ENCODE data around the gene SNTB2.

SNTB2 gene

GRCh38 chr16:69191136-69191535 lies 4.2 kb downstream of the SNTB2 start:
- no peak overlapping the region for H3K4me3 ChIP-seq (ENCODE audit: low read depth, low read length)
- TF ChIP-seq, protein P1, sequence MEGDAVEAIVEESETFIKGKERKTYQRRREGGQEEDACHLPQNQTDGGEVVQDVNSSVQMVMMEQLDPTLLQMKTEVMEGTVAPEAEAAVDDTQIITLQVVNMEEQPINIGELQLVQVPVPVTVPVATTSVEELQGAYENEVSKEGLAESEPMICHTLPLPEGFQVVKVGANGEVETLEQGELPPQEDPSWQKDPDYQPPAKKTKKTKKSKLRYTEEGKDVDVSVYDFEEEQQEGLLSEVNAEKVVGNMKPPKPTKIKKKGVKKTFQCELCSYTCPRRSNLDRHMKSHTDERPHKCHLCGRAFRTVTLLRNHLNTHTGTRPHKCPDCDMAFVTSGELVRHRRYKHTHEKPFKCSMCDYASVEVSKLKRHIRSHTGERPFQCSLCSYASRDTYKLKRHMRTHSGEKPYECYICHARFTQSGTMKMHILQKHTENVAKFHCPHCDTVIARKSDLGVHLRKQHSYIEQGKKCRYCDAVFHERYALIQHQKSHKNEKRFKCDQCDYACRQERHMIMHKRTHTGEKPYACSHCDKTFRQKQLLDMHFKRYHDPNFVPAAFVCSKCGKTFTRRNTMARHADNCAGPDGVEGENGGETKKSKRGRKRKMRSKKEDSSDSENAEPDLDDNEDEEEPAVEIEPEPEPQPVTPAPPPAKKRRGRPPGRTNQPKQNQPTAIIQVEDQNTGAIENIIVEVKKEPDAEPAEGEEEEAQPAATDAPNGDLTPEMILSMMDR (IDR thresholded peaks at IDR 0.05; ENCODE audit: insufficient read depth, low read depth, low read length, missing control alignments), result no peak
- DNase-seq (ENCODE audit: low read depth), result no peak

GRCh38 chr16:69193855-69194254 lies 6.9 kb downstream of the SNTB2 start:
- TF ChIP-seq, protein P1 (IDR thresholded peaks at IDR 0.05; ENCODE audit: insufficient read depth, low read depth, low read length, missing control alignments), result no peak
- no peak for DNase-seq (ENCODE audit: low read depth)

DNA sequence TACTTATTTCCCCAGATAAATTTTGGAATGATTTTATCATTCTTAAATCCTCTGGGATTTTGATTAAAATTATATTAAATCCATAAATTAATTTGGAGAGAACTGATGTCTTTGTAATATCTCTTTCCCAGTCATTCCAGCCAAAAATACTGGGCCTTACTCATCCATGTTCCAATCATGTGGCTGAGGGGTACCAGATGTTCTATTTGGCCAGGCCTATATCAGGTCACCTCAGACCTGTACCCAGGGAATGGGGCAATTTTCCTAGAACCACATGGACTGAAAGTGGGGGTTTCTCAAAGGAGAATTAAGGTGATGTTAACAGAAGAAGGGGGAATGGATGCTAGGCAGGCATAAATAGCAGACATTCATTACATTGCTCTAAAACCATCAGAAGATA lies 7.5 kb downstream of the SNTB2 start:
- H3K4me3 ChIP-seq (ENCODE audit: low read depth, low read length), result no peak overlapping the region
- TF ChIP-seq, protein P1 (IDR thresholded peaks at IDR 0.05; ENCODE audit: insufficient read depth, low read depth, low read length, missing control alignments), result no peak
- DNase-seq (ENCODE audit: low read depth), result no peak

More at GRCh38 chr16:69193855-69194254, 6.9 kb downstream of the SNTB2 start:
- no peak overlapping the region for H3K4me3 ChIP-seq (ENCODE audit: low read depth, low read length)

GRCh38 chr16:69195369-69196029 lies 8.5 kb downstream of the SNTB2 start:
- no peak overlapping the region for H3K4me3 ChIP-seq (ENCODE audit: low read depth, low read length)
- DNase-seq (ENCODE audit: low read depth), result no peak
- TF ChIP-seq, protein P1 (IDR thresholded peaks at IDR 0.05; ENCODE audit: insufficient read depth, low read depth, low read length, missing control alignments), result no peak

DNA sequence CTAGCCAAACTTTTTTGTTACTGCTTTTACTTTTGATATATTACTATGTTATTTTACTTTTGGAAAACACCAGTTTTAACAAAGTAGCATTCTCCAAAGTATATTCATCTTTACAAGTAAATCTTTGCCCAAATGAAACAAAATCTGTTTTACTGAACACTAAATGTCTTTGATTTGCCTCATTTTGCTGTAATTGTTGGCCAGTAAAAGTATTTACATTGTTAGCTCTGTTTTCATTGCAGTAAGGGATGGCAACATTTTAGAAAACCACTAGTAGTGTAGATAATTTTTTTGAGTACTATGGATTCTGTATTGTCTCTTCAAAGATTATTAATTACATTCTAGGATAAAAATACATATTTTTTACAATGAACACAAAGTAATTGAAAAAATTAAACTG lies 10.6 kb downstream of the SNTB2 start:
- TF ChIP-seq, protein P1 (IDR thresholded peaks at IDR 0.05; ENCODE audit: insufficient read depth, low read depth, low read length, missing control alignments), result no peak
- DNase-seq (ENCODE audit: low read depth), result no peak
- no peak overlapping the region for H3K4me3 ChIP-seq (ENCODE audit: low read depth, low read length)

DNA sequence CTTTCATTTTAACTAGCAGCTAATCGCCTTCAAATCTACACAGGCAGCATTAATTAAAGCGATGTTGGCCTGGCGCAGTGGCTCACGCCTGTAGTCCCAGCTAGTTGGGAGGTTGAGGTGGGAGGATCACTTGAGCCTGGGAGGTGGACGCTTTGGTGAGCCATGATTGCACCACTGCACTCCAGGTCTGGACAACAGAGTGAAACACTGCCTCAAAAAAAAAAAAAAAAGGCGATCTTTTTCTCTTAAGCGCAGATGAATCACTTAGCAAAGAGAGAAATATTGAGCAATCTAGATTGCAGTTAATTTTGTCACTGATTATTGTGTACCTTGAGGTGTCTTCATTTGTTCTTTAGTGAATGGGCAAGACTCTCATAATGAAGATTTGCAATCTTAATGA lies 12.4 kb downstream of the SNTB2 start:
- TF ChIP-seq, protein P1 (IDR thresholded peaks at IDR 0.05; ENCODE audit: insufficient read depth, low read depth, low read length, missing control alignments), result no peak
- H3K4me3 ChIP-seq (ENCODE audit: low read depth, low read length), result no peak overlapping the region
- DNase-seq (ENCODE audit: low read depth), result no peak

GRCh38 chr16:69201291-69201690 lies 14.3 kb downstream of the SNTB2 start:
- no peak overlapping the region for H3K4me3 ChIP-seq (ENCODE audit: low read depth, low read length)
- DNase-seq (ENCODE audit: low read depth), result no peak
- TF ChIP-seq, protein P1 (IDR thresholded peaks at IDR 0.05; ENCODE audit: insufficient read depth, low read depth, low read length, missing control alignments), result no peak
